ENCODE results near the gene ALDH2.
A peak's percentile ranks its signal among the peaks of the same experiment; 100 is the strongest.
"Not testable (repeated sequence)": the region's sequence is repeated elsewhere in the genome, so short reads cannot be mapped to it uniquely, and the experiment has no call there.

ALDH2 gene

DNA sequence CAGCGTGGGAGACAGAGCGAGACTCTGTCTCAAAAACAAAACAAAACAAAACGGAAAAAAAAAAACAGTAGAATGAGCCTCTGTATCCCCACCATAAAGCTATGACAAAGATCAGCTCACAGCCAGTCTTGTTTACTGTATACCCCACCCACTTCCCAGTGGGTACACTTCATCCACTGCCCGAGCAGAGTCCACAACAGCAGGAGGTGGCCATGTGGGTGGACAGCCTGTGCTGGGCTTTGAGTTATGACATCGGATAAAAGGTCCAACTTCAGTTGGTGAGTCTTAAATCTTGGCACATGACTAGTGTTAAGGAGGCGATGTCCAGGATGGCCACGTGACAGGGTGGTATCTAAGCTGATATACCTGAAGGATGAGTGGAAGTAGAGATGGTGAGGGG lies 40.5 kb downstream of the ALDH2 start:
- in situ Hi-C loops (cut with MboI; ENCODE audit: low sequenced_read_pairs, unreplicated experiment): no loop called here
- no peak for DNase-seq (ENCODE audit: low spot score)

DNA sequence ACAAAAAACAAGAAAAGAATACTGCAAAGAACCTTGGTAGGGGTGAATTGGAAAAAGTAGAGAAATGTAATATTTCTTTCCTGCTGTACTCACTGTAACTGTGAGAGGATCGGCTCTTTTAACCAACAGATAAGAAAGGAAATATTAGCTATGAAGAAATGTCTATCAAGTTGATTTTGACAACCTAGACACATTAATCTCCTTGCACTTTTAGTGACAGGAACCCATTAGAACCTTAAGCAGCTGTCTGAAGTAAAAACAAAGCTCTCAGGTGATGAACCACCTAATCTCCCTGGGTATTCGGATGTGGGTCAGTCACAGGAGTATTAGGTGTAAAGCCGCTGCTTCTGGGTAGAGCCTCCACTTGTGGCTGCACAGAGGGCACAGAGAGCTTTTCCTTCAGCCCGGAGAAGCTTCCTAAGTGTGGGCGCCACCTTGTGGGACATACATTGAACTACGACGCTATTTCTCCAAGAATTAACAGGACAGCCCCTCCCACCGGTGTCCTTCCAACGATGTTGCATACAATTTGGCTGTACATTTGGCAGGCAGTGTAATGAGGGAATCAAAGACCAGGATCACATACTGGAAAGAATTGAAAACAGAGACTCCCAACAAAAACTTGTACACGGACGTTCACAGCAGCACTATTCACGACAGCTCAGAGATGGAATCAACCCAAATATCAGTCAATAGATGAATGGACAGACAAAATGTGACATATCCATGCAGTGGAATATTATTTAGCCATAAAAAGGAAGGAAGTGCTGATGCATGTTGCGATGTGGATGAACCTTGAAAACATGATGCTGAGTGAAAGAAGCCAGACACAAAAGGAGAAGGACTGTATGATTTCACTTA lies 46.4 kb downstream of the ALDH2 start:
- in situ Hi-C loops (cut with MboI; ENCODE audit: low sequenced_read_pairs, unreplicated experiment): no loop called here
- TF ChIP-seq, protein P1, sequence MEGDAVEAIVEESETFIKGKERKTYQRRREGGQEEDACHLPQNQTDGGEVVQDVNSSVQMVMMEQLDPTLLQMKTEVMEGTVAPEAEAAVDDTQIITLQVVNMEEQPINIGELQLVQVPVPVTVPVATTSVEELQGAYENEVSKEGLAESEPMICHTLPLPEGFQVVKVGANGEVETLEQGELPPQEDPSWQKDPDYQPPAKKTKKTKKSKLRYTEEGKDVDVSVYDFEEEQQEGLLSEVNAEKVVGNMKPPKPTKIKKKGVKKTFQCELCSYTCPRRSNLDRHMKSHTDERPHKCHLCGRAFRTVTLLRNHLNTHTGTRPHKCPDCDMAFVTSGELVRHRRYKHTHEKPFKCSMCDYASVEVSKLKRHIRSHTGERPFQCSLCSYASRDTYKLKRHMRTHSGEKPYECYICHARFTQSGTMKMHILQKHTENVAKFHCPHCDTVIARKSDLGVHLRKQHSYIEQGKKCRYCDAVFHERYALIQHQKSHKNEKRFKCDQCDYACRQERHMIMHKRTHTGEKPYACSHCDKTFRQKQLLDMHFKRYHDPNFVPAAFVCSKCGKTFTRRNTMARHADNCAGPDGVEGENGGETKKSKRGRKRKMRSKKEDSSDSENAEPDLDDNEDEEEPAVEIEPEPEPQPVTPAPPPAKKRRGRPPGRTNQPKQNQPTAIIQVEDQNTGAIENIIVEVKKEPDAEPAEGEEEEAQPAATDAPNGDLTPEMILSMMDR (IDR thresholded peaks at IDR 0.05; ENCODE audit: borderline replicate concordance, control extremely low read depth, extremely low read depth, insufficient read depth, missing control alignments): peak; percentile 74
- peak; percentile 86 for DNase-seq (ENCODE audit: low spot score)

More for the DNA sequence above, 40.5 kb downstream of the ALDH2 start:
- TF ChIP-seq, protein P1 (IDR thresholded peaks at IDR 0.05; ENCODE audit: borderline replicate concordance, control extremely low read depth, extremely low read depth, insufficient read depth, missing control alignments): no peak

DNA sequence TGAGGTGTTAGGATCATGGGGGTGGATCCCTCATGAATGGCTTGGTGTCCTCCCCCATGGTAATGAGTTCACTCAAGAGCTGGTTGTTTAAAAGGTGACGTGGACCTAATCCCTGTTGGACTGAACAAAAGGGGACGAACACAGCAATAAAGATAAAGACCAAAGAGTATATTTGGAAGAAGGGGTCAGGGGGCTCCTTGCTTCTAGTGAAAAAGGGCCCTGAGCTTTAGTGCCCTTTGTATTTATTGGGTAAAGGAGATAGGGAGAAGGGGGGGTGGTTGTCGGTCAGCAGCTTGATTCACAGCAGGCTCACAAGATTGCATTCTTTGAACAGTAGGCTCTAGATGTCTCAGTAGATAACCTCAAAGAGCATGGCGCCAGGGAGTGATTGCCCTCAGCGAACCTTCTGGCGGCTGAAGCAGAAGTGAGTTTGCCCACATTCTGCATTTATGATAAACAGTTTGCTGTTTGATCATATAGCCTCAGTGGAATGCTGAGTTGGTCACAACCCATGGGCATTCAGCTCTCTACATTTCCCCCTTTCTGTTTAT lies 49.4 kb downstream of the ALDH2 start:
- in situ Hi-C loops (cut with MboI; ENCODE audit: low sequenced_read_pairs, unreplicated experiment): no loop called here
- DNase-seq (ENCODE audit: low spot score): no peak
- TF ChIP-seq, protein P1 (IDR thresholded peaks at IDR 0.05; ENCODE audit: borderline replicate concordance, control extremely low read depth, extremely low read depth, insufficient read depth, missing control alignments): no peak

DNA sequence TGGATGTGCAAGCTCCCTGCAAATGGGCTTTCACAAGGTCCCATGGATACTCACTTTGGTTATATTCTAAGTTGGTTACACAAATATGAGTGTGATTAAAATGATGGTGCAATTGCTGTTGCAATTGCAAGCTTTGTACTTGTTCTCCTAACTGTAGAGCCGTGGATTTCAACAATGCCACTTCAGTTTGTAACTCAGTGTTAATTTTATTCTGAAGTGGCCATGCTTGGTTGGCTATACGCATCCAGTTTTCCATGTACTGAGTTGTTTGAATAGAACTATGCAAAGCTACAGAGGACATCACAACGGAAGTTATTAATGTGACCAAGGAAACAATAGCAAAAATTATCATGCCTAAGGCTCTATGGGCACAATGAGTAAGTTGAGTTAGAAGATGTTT lies 50.2 kb downstream of the ALDH2 start:
- DNase-seq (ENCODE audit: low spot score); in situ Hi-C loops (cut with MboI; ENCODE audit: low sequenced_read_pairs, unreplicated experiment): not testable (repeated sequence)

DNA sequence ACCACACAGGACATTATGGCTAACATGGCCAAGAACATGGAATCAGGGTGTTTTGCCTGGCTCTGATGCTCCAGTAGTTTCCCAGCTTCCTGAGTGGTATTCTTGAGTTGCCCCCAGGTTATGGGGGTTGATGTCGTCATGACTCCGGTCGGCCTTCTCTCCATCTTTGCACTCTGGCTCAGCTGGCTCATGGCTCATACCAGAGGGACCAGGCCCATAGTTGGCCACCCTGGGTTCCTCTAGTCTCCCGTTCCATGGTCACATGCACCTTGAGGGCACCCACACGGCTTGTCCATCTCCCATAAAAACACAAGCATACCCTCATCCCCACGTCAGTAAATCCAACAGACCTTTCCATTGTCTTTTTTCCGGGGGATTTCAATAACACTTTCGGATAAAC lies 51.6 kb downstream of the ALDH2 start:
- DNase-seq (ENCODE audit: low spot score): no peak
- in situ Hi-C loops (cut with MboI; ENCODE audit: low sequenced_read_pairs, unreplicated experiment): no loop called here

DNA sequence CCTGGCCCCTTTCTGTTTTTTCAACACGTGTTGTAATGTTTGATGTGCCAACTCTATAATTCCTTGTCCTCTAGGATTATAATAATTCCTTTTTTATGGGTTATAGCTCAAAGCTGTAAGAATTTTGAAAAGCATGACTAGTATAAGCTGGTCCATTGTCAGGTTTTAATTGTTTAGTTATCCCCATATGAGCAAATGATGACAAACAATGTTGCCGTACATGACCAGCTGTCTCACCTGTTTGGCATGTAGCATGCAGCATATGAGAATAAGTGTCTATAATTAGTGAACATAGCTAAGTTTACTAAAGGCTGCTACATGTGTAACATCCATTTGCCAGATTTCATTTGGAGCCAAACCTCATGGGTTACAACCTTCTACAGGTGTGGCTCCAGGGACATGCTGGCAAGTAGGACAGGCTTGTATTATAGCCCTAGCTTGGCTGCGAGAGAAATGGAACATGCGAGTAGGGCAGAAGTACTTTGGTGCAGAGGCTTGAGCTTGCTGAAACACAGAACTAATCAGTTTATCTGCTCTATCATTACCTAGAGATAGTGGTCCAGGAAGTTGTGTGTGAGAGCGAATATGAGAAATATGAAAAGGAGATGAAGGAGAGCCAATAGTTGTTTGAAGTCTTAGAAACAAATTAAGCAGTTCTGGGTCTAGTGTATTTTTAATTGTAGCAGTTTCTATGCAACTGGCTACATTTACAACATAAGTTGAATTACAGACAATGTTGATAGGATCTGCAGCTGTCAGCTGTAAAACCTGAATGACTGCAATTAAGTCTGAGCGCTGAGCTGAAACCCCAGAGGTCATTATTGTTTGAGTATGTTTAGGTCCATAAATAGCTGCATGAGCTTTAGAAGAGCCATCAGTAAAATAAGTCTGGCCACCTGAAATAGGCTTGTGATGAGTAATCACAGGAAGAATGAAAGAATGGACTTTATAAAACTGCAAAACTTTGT lies 52.7 kb downstream of the ALDH2 start:
- TF ChIP-seq, protein P1 (IDR thresholded peaks at IDR 0.05; ENCODE audit: borderline replicate concordance, control extremely low read depth, extremely low read depth, insufficient read depth, missing control alignments): no peak
- no peak for DNase-seq (ENCODE audit: low spot score)
- in situ Hi-C loops (cut with MboI; ENCODE audit: low sequenced_read_pairs, unreplicated experiment): no loop called here

More for the DNA sequence above, 51.6 kb downstream of the ALDH2 start:
- TF ChIP-seq, protein P1 (IDR thresholded peaks at IDR 0.05; ENCODE audit: borderline replicate concordance, control extremely low read depth, extremely low read depth, insufficient read depth, missing control alignments): no peak

DNA sequence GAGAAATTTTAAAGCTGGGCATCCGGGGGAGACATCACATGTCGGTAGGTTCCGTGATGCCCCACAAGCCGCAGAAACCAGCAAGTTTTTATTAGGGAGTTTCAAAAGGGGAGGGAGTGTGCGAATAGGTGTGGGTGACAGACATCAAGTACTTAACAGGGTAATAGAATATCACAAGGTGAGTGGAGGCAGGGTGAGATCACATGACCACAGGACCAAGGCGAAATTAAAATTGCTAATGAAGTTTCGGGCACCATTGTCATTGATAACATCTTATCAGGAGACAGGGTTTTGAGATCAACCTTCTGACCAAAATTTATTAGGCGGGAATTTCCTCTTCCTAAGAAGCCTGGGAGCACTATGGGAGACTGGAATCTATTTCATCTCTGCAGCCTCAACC lies 54.1 kb downstream of the ALDH2 start:
- in situ Hi-C loops (cut with MboI; ENCODE audit: low sequenced_read_pairs, unreplicated experiment); DNase-seq (ENCODE audit: low spot score): not testable (repeated sequence)

Data from GM13976 (cell line).